Neuronal stem cell (in vitro differentiated cells): ENCODE measurements around the gene KCNK7.
"Not testable (repeated sequence)": the region's sequence is repeated elsewhere in the genome, so short reads cannot be mapped to it uniquely, and the experiment has no call there.

Experiments used
- DNase-seq: peaks from one replicate; pipeline ENCODE4 v3.0.0-alpha.2; 2013; ENCODE audit warnings: low spot score
- H2AFZ ChIP-seq: one replicate; pipeline ENCODE4 v1.6.1; 2013; ENCODE audit warnings: mild to moderate bottlenecking, low read length, inconsistent platforms
- H2AK5ac ChIP-seq: 2 replicates; pipeline ENCODE4 v1.6.1; 2013; ENCODE audit warnings: low read depth, mild to moderate bottlenecking, inconsistent platforms, low read length, moderate library complexity, mixed read lengths
- H2BK120ac ChIP-seq: 2 replicates; pipeline ENCODE4 v1.6.1; 2013; ENCODE audit warnings: low read depth, mild to moderate bottlenecking, inconsistent platforms, low read length, moderate library complexity, mixed read lengths
- H2BK12ac ChIP-seq: one replicate; pipeline ENCODE4 v1.6.1; 2013; ENCODE audit warnings: low read length, inconsistent platforms
- H2BK15ac ChIP-seq: 2 replicates; pipeline ENCODE4 v1.6.1; 2013; ENCODE audit warnings: mild to moderate bottlenecking, low read length, inconsistent platforms, mixed read lengths
- H2BK5ac ChIP-seq: one replicate; pipeline ENCODE4 v1.6.1; 2013; ENCODE audit warnings: inconsistent platforms, mild to moderate bottlenecking, low read length, moderate library complexity
- H3K14ac ChIP-seq: one replicate; pipeline ENCODE4 v1.6.1; 2013; ENCODE audit warnings: low read length, inconsistent platforms
- H3K18ac ChIP-seq: 2 replicates; pipeline ENCODE4 v1.6.1; 2013; ENCODE audit warnings: low read length, inconsistent platforms
- H3K23ac ChIP-seq: 2 replicates; pipeline ENCODE4 v1.6.1; 2013; ENCODE audit warnings: low read depth, mild to moderate bottlenecking, mixed read lengths, low read length, inconsistent platforms; ENCODE audit not compliant: poor library complexity
- H3K27ac ChIP-seq: replicated peaks from 3 replicates; pipeline ENCODE4 v1.5.1; 2013; ENCODE audit warnings: low read length, inconsistent platforms
- H3K27me3 ChIP-seq, 3 experiments: 2 replicates each; pipeline ENCODE4 v1.6.1; 2013; ENCODE audit warnings: low read length in 3 of 3, mild to moderate bottlenecking in 2 of 3, inconsistent platforms in 1 of 3, low read depth in 1 of 3, mixed read lengths in 1 of 3, moderate library complexity in 1 of 3; ENCODE audit not compliant: control insufficient read depth in 3 of 3, insufficient read depth in 3 of 3
- H3K36me3 ChIP-seq, 2 donors: replicated peaks in 1 of 2; 2 replicates each; pipeline ENCODE4 v1.6.1; 2013; ENCODE audit warnings: low read length in 2 of 2; ENCODE audit not compliant: control insufficient read depth in 2 of 2, insufficient read depth in 2 of 2
- H3K4ac ChIP-seq: 2 replicates; pipeline ENCODE4 v1.6.1; 2013; ENCODE audit warnings: inconsistent platforms, mild to moderate bottlenecking, low read length, moderate library complexity
- H3K4me1 ChIP-seq, 2 donors: 1 replicate in 1 of 2; 2 replicates in 1 of 2; pipeline ENCODE4 v1.6.1; 2013; ENCODE audit warnings: low read length in 2 of 2, low read depth in 1 of 2; ENCODE audit not compliant: control insufficient read depth in 2 of 2, insufficient read depth in 1 of 2
- H3K4me2 ChIP-seq: one replicate; pipeline ENCODE4 v1.6.1; 2013; ENCODE audit warnings: mild to moderate bottlenecking, low read length, inconsistent platforms; ENCODE audit not compliant: insufficient read depth, poor library complexity, severe bottlenecking
- H3K4me3 ChIP-seq, 2 donors: 2 replicates each; pipeline ENCODE4 v1.5.1; 2013; ENCODE audit warnings: low read length in 2 of 2, mild to moderate bottlenecking in 2 of 2, inconsistent platforms in 1 of 2, moderate library complexity in 1 of 2
- H3K79me1 ChIP-seq: one replicate; pipeline ENCODE4 v1.6.1; 2013; ENCODE audit warnings: low read depth, mild to moderate bottlenecking, inconsistent platforms, low read length, moderate library complexity
- H3K9ac ChIP-seq: one replicate; pipeline ENCODE4 v1.6.1; 2013; ENCODE audit warnings: mild to moderate bottlenecking, low read depth, low read length, inconsistent platforms; ENCODE audit not compliant: poor library complexity
- H3K9me3 ChIP-seq, 2 donors: replicated peaks in 1 of 2; 2 replicates each; pipeline versions ENCODE3 to v1.6.1; 2013; ENCODE audit warnings: low read length in 2 of 2, mild to moderate bottlenecking in 2 of 2, inconsistent platforms in 1 of 2, low read depth in 1 of 2, mixed read lengths in 1 of 2, moderate library complexity in 1 of 2; ENCODE audit not compliant: control insufficient read depth in 2 of 2, insufficient read depth in 1 of 2
- H4K8ac ChIP-seq: one replicate; pipeline ENCODE4 v1.6.1; 2013; ENCODE audit warnings: low read depth, mild to moderate bottlenecking, inconsistent platforms, low read length, moderate library complexity
- H4K91ac ChIP-seq: one replicate; pipeline ENCODE4 v1.6.1; 2013; ENCODE audit warnings: low read length, low read depth, mild to moderate bottlenecking, inconsistent platforms; ENCODE audit not compliant: poor library complexity
- WGBS, 2 donors: extraction: QIAGEN DNeasy Blood & Tissue Kit; methylation state at CpG; one replicate each; pipeline ENCODE4 v1.1.7; 2013; ENCODE audit warnings: missing lambda C conversion rate in 2 of 2, mixed read lengths in 1 of 2; ENCODE audit not compliant: insufficient read length in 2 of 2, insufficient replicate concordance in 1 of 2; ENCODE audit errors: extremely low coverage in 2 of 2; 5-methylcytosine and 5-hydroxymethylcytosine counted together

The KCNK7 gene

DNA sequence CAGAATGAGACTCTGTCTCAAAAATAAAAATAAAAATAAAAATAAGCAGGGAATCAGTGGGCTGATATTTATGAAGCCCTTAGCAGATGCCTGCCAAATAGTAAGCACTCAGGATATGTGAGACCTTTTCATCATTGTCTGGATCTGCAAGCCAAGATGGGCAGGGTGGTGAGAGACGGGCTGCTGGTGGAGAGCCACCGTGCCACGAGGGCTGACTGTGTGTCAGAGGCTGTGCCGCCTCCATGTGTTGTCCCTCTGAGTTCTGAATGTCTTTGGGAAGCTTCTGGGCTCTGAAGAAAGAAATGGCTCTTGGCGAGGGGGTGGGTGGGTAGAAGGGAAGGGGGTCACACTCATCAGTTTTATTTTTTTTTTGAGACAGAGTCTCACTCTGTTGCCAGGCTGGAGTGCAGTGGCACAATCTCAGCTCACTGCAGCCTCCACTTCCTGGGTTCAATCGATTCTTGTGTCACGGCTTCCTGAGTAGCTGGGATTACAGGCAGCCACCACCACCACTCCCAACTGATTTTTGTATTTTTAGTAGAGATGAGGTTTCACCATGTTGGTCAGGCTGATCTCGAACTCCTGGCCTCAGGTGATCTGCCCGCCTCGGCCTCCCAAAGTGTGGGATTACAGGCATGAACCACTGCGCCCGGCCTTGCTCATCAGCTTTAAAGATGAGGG is 30.6 kb downstream of the KCNK7 start:
- no CpG with 5 or more reads among the region's 12 CpGs for WGBS, 2 donors
- H3K4me3 ChIP-seq, H2AFZ ChIP-seq, H2BK15ac ChIP-seq, H3K9ac ChIP-seq, H3K27me3 ChIP-seq, DNase-seq, H3K36me3 ChIP-seq, H3K9me3 ChIP-seq, H3K4ac ChIP-seq, H3K27ac ChIP-seq, H3K79me1 ChIP-seq, H2AK5ac ChIP-seq, H3K18ac ChIP-seq, H2BK5ac ChIP-seq, H3K4me2 ChIP-seq, H4K91ac ChIP-seq, H2BK120ac ChIP-seq, H2BK12ac ChIP-seq, H3K23ac ChIP-seq, H3K14ac ChIP-seq, H4K8ac ChIP-seq: not testable (repeated sequence)
- peaks cover 24% of the 10 kb centered on the region in 2 donors for H3K4me1 ChIP-seq

DNA sequence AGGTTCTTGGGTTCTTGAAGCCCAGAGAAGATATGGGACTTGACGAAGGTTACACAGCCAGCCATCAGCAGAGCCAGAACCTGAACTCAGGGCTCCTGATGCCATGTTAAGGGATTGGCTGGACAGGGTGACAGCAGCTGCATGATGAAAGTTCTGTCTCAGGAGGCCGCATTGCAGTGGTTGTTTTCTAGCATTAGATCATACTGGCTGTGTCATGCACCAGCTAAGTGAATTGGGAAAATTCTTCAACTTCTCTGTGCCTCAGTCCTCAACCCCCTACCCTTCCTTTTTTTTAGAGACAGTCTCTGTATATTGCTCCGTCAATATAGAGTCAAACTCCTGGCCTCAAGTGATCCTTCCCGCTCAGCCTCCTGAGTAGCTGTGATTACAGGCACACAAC is 32.0 kb downstream of the KCNK7 start:
- H2BK15ac ChIP-seq, result peak overlapping the region; percentile 25
- no peak overlapping the region for H3K27ac ChIP-seq
- peaks cover 26 to 28% of the 10 kb centered on the region in 2 donors for H3K4me1 ChIP-seq
- H3K4me2 ChIP-seq, result no peak overlapping the region
- no peaks in the 10 kb centered on the region for H3K79me1 ChIP-seq
- no peak overlapping the region for H4K8ac ChIP-seq
- no peaks in the 10 kb centered on the region for H3K36me3 ChIP-seq
- H4K91ac ChIP-seq, result no peak overlapping the region
- no peak overlapping the region for H3K14ac ChIP-seq
- H2AK5ac ChIP-seq, result no peak overlapping the region
- DNase-seq, result no peak
- no peaks in the 10 kb centered on the region for H3K9me3 ChIP-seq
- no peak overlapping the region for H3K4ac ChIP-seq
- H3K18ac ChIP-seq, result no peak overlapping the region
- no peak overlapping the region for H3K4me3 ChIP-seq
- no peaks in the 10 kb centered on the region for H3K27me3 ChIP-seq
- no CpG with 5 or more reads among the region's 4 CpGs for WGBS, 2 donors
- H2BK12ac ChIP-seq, result no peak overlapping the region
- H2AFZ ChIP-seq, result no peak overlapping the region
- H3K9ac ChIP-seq, result no peak overlapping the region
- H2BK5ac ChIP-seq, result no peak overlapping the region
- H3K23ac ChIP-seq, result no peak overlapping the region
- H2BK120ac ChIP-seq, result no peak overlapping the region

DNA sequence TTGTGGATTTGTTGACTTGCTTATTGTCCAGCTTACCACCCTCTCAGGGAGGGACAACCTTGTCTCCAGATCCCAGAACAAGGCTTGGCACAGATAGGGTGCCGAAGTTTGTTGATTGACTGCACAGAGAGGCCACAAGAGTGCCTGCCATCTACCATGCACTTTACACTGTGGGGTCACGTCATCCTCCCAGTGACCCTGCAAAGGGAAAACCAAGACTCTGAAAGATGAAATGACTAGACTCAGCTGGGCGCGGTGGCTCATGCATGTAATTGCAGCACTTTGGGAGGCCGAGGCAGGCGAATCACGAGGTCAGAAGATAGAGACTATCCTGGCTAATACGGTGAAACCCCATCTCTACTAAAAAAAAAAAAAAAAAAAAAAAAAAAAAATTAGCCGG is 32.8 kb downstream of the KCNK7 start:
- Histone ChIP-seq H2BK120ac (no peak overlapping the region), H3K4me1 (peaks cover 27 to 28% of the 10 kb centered on the region in 2 donors), H2AK5ac (no peak overlapping the region), H3K79me1 (no peaks in the 10 kb centered on the region), H3K27ac (no peak overlapping the region), H3K4me3 (no peak overlapping the region), H3K36me3 (no peaks in the 10 kb centered on the region), H3K18ac (no peak overlapping the region), H3K14ac (no peak overlapping the region), H3K4ac (no peak overlapping the region), H3K27me3 (no peaks in the 10 kb centered on the region), H3K4me2 (no peak overlapping the region), H4K8ac (no peak overlapping the region), H2BK15ac (no peak overlapping the region), H3K9me3 (no peaks in the 10 kb centered on the region), H3K9ac (no peak overlapping the region), H4K91ac (no peak overlapping the region), H2BK12ac (no peak overlapping the region), H2BK5ac (no peak overlapping the region), H3K23ac (no peak overlapping the region), H2AFZ (no peak overlapping the region)
- DNase-seq, result no peak
- WGBS, 2 donors, result no CpG with 5 or more reads among the region's 9 CpGs

DNA sequence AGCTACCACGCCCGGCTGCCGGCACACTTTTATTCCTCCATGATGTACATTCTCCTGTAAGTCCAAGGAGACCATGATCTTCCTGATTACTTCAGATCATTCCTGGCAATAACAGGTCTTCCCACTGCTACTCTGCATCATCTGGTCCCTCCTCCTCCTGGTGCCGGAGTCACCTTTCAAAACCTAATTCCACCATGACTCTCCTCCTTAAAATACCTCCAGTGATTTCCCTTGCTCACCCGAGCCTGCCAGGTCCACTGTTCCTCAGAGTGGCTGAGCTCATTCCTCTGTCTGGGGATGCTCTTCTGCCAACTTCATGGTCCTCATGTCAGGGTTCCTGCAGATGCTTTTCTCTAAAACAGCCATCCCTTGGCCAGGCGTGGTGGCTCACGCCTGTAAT is 33.6 kb downstream of the KCNK7 start:
- no peak overlapping the region for H4K8ac ChIP-seq
- H2BK120ac ChIP-seq, result no peak overlapping the region
- no peak overlapping the region for H3K18ac ChIP-seq
- no peak overlapping the region for H3K14ac ChIP-seq
- no peaks in the 10 kb centered on the region for H3K36me3 ChIP-seq
- no peak overlapping the region for H4K91ac ChIP-seq
- DNase-seq, result no peak
- no peaks in the 10 kb centered on the region for H3K79me1 ChIP-seq
- no CpG with 5 or more reads among the region's 7 CpGs for WGBS, 2 donors
- H2AK5ac ChIP-seq, result no peak overlapping the region
- no peak overlapping the region for H3K27ac ChIP-seq
- no peaks in the 10 kb centered on the region for H3K9me3 ChIP-seq
- no peak overlapping the region for H2BK15ac ChIP-seq
- H3K4me3 ChIP-seq, result no peak overlapping the region
- H2BK12ac ChIP-seq, result no peak overlapping the region
- H2AFZ ChIP-seq, result no peak overlapping the region
- no peaks in the 10 kb centered on the region for H3K27me3 ChIP-seq
- peaks cover 30 to 32% of the 10 kb centered on the region in 2 donors for H3K4me1 ChIP-seq
- H3K23ac ChIP-seq, result no peak overlapping the region
- H3K9ac ChIP-seq, result no peak overlapping the region
- no peak overlapping the region for H2BK5ac ChIP-seq
- H3K4me2 ChIP-seq, result no peak overlapping the region
- H3K4ac ChIP-seq, result no peak overlapping the region
